Fibroblast of the aortic adventitia (primary cell): ENCODE data around the gene PAM. TPM values are rescaled to one million over a fixed set of nuclear protein-coding genes. Genes with fewer than 3 reads are reported as not detected.
A peak's percentile ranks its signal among the peaks of the same experiment; 100 is the strongest.

Experiments used
- DNase-seq: peaks from one replicate; pipeline ENCODE4 v3.0.0-alpha.2; 2010; ENCODE audit warnings: low read depth
- H3K4me3 ChIP-seq: 2 replicates; pipeline ENCODE4 v1.5.1; 2011; ENCODE audit warnings: low read depth, mild to moderate bottlenecking, control low read depth, low read length, moderate library complexity
- CTCF ChIP-seq: IDR thresholded peaks from 2 replicates; pipeline ENCODE4 v1.5.1; 2011; ENCODE audit warnings: mild to moderate bottlenecking, low read length, control low read depth, inconsistent platforms; ENCODE audit not compliant: insufficient read depth
- total RNA-seq: library from RNA; depleted of rRNA; stranded (reverse); fragments of >200 nt; gene quantifications from 2 replicates; pipeline ENCODE4 v1.2.3, GENCODE V29; 2012; ENCODE audit warnings: low replicate concordance

PAM gene
- total RNA-seq, 1 donor = 528 TPM

DNA sequence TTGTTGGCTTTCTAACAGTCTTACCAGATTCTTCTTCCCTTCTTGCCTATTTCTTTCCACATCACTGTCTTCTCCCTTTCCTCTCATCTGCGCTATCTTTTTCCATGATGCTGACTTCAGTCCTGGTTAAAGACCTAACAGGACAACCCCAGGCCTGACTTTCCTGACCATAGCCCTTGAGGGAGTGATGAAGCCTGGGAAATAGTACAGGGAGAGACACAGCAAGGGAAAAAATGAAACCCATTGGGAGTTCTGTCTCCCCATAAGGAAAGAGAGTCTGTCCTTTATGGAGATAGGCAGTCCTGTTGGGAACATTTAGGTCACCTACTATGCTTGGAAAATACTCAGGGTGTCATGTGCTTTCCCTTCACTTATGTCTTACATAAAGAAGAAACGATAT, 272.2 kb downstream of the PAM start:
- DNase-seq = no peak
- no peak overlapping the region for H3K4me3 ChIP-seq
- no peak for TF ChIP-seq CTCF

DNA sequence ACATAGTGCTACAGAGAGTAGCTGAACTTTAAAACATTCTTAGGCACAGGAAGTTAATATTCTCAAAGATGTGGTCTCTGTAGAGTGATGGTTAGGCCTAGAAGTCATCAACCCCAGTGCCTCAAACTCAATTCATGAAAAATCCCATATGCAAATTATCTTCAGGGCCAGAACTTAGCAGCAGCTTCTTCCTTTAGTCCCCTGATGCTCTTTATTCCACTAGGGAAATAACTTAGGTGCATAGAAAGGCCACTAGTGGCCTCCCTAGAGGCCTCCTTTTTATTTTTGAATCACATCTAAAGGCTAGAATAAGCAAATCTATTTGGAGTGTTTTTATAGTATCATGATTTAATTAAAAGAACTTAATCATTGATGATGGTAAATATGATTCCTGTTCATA, 276.5 kb downstream of the PAM start:
- peak; percentile 43 for TF ChIP-seq CTCF
- no peak for DNase-seq
- no peak overlapping the region for H3K4me3 ChIP-seq

DNA sequence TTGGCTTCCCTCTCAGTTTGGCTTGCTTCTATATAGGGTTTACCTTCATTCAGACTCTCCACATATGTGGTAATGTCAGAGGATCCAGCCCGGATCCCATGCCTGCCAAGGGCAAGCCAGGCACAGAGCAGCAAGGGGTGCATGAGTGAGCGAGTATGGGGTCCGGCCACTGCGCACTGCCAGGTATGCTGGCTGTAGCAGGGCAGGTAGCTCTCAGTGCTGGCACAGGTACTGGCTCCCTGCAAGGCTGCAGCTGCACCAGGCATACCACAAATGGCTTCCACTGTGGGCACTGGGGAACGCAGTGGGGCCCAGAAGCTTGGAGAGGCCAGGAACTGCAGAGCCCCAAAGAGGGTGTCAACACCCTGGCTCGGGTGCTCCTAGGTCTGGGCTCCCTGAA, 278.6 kb downstream of the PAM start:
- TF ChIP-seq CTCF = no peak
- no peak overlapping the region for H3K4me3 ChIP-seq
- DNase-seq = no peak

DNA sequence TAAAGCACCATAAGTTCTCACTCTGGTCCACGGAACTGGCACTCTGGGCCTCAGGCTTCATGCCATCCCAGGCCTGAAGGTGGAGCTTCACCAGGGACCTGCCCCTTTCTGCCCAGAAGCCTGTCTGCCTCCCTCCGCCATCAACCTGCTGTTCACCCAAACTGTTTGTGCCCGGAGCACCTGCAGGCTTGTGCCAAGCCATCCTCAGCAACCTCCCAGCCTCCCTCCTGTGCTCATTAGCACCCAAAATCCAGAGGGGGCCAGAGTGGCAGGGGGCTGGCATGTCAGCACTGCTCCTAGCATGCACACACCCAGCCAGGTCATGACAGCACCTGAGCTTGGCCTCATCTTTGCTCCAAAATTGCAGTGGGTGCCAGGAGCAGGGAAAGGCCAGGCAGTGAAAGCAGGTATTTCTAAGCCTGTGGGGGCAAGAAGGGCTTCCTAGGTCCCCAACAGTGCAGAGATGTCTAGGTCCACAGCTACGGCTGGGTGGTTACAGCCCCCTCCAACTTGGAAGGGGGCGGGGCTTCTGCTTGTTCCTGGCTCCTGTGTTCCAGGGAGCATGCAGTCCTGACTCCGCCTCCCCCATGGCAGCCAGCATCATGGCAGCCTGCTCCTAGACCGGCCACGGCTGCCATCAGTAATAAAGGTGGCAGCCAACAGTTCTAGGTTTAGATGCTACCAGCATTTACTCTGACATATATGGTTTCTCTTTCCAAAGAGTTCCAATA, 279.7 kb downstream of the PAM start:
- no peak overlapping the region for H3K4me3 ChIP-seq
- TF ChIP-seq CTCF = no peak
- no peak for DNase-seq

- no peak overlapping the region for H3K4me3 ChIP-seq
- DNase-seq = no peak
Measured at GRCh38 chr5:103035701-103036100, 280.6 kb downstream of the PAM start.

GRCh38 chr5:103036601-103037000, 281.5 kb downstream of the PAM start:
- TF ChIP-seq CTCF = no peak
- DNase-seq = no peak

More at GRCh38 chr5:103035701-103036100, 280.6 kb downstream of the PAM start:
- TF ChIP-seq CTCF = no peak

More at GRCh38 chr5:103036601-103037000, 281.5 kb downstream of the PAM start:
- H3K4me3 ChIP-seq = no peak overlapping the region
